Activated T-helper 9 cell treated with anti-CD3 and anti-CD28 coated beads, Interleukin-2, amount 50 U/mL, for 16 hours (primary cell): ENCODE data around the gene POTEG.
"Not testable (repeated sequence)": the region's sequence is repeated elsewhere in the genome, so short reads cannot be mapped to it uniquely, and the experiment has no call there.

ENCODE experiments used
- DNase-seq: peaks from one replicate; pipeline ENCODE4 v3.0.0-alpha.2; 2020; ENCODE audit warnings: low read depth

POTEG gene

DNA sequence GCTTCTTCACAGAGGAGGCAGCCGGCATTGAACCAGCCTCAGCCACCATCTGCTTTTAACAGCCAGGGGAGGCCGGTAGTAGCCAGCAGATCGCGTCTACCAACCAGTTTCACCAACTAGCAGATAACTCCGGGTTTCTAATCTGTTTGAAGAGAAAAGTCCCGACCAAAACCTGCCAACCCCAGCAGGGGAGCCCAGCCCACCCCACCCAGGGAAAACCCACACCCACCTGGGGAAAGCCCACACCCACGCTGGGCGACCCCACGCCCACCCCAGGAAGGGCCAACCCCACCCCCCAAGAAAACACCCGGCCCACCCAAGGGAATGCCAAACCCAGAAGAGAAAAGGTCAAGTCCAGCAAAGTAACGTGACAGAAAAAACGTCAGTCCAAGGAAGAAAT, at the start of gene POTEG:
TSS of gene POTEG (minus strand) at position 101 of the 400 bp plus-strand sequence. CDS start at position 49, 52 bp downstream.
- DNase-seq: not testable (repeated sequence)

DNA sequence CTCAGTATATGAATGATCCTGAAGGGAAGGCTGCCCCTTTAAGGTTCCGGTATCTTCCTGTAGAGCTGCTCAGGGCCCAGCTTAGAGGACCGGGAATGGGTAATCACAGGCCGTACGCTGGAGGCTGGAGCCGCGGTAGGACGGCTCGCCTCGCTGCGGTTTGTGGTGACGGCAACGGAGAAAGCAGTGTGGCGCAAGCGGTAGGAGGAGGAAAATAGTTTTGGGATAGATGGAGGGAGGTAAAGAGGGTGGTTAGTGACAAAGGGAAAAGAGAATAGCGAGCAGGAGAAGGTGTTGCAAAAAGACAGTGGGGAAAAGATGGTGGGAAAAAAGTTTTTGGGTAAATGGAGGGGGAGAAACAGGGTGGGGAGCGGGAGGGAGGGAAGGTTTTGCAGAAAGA, 48.0 kb upstream of the POTEG start:
- DNase-seq: not testable (repeated sequence)

DNA sequence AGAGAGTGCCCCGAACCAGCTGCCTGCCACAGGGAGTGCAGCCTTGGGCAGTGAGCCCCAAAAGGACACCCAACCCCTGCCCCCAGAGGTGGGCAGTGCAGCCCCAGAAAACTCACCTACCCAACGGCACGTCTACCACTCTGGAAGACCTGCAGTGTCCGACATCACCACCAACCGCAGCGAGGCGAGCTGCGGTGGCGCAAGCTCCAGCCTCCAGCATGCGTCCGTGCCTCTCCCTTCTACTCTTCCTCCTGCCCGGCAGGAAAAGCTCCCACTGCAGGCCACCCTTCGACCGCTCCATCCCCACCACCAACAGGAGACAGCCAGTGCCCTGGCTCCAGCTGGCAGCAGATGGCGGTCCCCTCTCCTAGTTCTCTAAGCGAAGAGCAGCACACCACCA, 47.3 kb upstream of the POTEG start:
- DNase-seq: not testable (repeated sequence)

DNA sequence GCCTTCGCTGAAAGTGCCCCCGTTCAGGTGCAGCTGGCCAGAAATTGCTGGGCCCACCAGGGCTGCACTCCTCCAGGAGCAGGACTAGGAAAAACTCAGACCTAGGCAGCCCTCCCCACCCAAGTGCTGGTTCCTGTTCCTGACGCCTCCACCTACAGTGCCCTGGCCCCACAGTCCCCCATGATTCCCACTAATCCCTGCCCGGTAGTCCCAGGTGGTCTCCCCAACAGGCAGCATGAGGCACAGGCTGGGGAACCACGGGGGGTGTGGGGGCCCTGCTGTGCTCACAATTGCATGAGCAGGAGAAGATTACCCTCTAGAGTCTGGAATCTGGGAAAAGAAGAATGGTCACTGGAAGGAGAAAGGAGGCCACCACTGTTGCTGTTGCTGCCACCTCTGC, 46.4 kb upstream of the POTEG start:
- not testable (repeated sequence) for DNase-seq

DNA sequence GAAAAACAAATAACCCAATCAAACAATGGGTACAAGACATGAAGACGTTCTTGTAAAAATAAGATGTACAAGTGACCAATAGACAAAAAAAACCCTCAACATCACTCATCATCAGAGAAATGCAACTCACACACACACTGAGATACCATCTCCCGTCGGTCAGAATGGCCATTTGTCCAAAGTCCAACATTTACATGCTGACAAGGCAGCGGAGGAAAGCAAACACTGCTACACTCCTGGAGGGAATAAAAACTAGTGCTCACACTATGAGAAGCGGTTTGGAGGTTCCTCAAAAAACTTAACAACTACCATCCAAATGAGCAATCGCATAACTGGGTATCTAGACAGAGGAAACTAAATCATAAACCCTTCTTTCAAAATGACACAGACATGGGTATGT, 11.6 kb upstream of the POTEG start:
- not testable (repeated sequence) for DNase-seq

DNA sequence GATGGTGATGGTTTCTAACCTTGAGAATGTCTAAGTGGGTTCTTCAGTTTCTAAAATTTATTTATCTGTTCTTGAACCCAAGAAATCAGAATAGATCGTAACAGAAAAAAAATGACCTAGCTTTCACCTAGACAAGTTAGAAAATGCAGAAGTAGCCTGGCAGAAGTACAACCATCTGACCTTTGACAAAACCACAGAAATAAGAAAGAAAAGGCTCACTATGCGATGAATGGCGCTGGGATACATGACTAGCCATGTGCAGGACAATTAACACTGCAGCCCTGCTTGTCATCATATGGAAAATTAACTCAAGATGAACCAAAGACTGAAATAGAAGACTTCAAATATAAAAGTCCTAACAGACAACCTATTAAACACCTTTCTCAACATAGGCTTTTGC, 5.7 kb upstream of the POTEG start:
- not testable (repeated sequence) for DNase-seq

DNA sequence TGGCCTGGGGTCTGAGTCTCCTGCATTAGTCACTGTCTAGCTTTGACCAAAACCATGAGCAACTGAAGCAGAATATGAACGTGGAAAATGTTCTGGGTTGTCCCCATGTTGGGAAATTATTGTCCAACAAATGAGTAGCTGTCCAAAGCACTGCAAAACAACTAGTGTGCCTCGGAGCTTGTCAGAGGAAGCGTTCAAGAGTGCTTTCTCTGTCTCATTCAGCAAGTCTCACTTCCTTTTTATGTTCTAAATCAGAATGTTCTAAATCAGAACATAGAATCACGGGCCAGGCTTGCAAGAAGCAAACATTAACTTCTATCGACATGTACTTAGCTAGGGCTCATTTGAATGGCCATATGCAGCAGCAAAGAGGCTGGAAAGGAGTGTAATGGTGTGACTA, 5.1 kb upstream of the POTEG start:
- DNase-seq: not testable (repeated sequence)

DNA sequence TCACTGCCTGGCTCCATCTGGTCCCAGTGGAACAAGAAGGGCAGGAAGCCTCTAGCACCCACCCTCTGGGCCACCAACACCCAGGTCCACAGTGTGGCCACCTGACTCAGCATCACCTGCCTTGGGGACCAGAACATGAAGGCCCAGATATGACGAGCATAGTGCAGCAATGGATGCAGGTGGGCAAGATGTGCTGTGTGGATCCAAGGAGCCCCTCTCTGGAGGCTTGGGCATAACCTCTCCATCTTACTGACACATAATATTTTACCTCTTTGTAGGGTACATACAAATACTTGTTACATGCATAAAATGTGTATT, 2.9 kb upstream of the POTEG start:
- DNase-seq: not testable (repeated sequence)

DNA sequence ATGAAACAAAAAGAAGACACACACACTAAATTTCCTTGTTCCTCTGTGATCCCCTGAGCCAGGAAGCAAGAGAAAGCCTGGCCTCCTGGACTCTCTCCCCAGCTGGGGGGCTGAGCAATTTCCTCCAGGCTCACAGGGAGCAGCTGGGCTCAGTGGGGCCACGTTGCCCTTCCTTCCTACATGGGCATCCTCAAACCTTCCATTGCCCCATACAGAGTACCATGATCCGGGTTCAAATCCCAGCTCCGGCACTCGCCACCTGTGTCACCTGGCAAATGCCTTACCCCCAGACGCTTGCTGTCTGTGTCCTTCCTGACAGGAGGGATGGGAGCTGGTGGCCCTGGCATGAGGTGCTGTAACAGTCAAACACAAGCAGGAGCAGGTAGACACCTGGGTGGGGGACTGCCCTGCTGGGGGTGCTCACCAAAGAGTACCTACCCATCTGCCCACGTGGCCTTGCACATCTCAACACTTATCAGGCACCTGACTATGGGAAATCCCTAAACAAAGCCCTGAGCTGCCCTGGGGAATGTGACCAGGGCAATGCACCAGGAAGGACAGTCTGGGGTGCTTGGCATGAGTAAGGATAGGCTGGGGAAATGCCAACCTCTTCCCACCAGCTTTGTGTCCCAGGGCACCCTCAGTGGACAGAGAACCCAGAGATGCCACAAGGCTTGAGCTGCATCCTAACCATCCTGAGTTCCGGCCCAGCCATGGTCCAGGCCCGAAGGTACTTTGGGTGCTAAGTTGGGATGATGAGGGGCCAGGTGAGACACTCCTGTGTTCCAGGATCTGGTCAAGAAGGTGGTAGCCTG, 2.4 kb upstream of the POTEG start:
- not testable (repeated sequence) for DNase-seq

DNA sequence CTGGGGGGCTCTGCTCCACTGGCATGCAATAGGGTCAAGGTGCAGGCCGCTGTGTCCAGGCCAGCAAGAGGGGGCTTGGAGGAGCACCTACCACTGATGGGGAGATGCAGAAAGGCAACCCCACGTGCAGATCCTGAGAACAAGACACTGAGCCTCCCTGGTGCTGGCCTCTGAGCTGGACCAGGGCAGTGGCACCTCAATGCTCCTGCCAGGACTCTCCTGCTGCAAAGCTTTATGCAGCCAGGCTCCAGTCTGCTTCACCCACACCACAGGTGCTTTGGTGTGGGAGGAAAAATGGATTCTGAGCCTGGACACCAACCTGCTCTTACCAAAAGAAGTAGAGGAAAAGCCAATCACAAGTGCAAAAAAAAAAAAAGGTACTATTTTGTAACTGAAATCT, 1.7 kb upstream of the POTEG start:
- DNase-seq: not testable (repeated sequence)

DNA sequence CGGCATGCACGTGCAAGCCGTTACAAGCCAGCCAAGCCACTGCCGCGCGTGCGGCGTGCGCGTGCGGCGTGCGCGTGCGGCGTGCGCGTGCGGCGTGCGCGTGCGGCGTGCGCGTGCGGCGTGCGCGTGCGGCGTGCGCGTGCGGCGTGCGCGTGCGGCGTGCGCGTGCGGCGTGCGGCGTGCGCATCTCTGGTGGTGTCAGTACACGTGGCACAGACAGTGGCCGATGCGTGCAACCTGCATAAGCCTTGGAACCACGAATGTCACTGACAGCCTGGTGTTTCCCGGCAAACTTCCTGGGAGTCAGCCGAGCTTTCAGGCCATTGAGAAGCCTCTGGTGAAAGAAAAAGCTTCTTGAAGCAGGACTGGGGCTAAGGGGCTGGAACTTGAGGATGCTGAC, 750 bp upstream of the POTEG start:
- DNase-seq: not testable (repeated sequence)

DNA sequence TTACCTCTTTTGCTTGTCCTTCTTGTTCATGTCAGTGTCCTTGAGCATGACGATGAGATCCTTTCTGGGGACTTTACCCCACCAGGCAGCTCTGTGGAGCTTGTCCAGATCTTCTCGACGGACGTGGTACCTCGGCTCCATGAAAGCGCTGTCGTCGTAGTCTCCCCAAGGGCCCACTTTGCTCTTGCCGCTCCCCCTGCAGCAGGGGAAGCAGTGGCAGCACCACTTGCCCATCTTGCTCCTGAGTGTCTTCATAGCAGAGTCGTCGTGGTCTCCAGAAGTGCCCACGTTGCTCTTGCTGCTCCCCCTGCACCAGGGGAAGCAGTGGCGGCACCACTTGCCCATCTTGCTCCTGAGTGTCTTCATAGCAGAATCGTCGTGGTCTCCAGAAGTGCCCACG, 376 bp downstream of the POTEG start:
- not testable (repeated sequence) for DNase-seq

DNA sequence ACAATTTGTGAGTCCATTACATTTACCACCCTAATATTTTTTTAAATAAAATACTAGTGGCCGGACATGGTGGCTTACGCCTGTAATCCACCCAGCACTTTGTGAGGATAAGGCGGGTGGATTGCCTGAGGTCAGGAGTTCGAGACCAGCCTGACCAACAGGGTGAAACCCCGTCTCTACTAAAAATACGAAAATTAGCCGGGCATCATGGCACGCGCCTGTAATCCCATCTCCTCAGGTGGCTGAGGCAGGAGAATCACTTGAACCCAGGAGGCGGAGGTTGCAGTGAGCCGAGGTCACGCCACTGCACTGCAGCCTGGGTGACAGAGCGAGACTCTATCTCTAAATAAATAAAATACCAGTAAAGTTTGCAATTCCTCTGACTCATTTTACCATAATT, 25.6 kb downstream of the POTEG start:
- DNase-seq: not testable (repeated sequence)

DNA sequence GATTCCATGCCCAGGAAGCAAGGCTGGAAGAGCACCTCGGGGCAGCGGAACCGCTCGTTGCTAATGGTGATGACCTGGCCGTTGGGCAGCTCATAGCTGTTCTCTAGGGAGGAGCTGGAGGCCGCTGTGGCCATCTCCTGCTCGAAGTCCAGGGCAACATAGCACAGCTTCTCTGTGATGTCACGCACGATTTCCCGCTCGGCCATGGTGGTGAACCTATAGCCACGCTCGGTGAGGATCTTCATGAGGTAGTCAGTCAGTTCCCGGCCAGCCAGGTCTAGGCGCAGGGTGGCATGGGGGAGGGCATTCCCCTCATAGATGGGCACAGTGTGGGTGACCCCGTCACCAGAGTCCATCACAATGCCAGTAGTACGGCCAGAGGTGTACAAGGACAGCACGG, 32.0 kb downstream of the POTEG start:
- not testable (repeated sequence) for DNase-seq

DNA sequence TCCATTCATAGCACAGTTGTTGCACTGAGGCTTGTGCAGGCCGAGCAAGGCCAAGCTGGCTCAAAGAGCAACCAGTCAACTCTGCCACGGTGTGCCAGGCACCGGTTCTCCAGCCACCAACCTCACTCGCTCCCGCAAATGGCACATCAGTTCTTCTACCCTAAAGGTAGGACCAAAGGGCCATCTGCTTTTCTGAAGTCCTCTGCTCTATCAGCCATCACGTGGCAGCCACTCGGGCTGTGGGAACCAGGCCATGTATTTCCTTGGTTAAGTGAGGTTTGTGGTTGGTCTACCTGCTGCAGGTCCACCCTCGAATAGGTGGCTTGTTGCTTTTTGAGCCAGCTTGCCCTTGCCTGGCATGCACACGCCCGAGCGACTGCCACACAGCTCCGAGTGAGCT, 39.4 kb downstream of the POTEG start:
- DNase-seq: not testable (repeated sequence)

DNA sequence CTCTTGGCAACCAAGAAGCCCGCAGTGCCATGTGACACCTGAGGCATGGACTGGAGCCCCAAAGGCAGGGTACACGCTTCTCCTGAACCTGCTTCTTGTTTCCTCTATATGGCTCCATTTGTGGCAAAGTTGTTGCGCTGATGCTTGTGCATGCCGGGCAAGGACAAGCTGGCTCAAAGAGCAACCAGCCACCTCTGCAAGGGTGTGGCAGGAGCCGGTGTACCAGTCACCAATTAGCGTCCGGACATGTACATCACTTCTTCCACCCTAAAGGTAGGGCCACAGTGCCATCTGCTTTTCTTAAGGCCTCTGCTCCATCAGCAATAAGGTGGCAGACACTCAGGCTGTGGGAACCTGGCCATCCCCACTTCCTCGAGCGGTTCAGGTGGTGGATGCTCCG, 43.9 kb downstream of the POTEG start:
- DNase-seq: not testable (repeated sequence)

DNA sequence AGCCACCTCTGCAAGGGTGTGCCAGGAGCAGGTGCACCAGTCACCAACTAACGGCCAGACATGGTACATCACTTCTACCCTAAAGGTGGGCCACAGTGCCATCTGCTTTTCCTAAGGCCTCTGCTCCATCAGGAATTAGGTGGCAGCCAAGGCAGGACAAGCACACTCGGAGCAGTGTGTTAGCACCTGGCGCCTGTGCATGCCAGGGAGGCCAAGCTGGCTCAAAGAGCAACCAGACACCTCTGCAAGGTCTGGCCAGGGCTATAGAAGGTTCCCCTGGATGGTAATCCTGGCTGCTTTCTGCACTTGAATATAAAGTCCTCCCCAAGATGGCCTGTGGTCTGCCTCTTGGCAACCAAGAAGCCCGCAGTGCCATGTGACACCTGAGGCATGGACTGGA, 45.4 kb downstream of the POTEG start:
- DNase-seq: not testable (repeated sequence)

DNA sequence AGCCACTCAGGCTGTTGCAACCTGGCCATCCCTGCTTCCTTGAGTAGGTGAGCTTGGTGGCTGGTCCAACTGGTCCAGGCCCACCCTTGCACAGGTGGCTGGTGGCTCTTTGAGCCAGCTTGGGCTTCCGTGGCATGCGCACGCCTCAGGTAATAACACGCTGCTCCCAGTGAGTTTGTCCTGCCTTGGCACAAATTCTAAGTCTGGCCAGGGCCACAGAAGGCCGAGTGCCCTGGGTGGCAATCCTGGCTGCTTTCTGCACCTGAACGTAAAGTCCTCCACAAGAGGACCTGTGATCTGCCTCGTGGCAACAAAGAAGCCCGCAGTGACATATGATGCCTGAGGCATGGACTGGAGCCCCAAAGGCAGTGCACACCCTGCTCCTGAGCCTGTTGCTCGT, 47.1 kb downstream of the POTEG start:
- DNase-seq: not testable (repeated sequence)

DNA sequence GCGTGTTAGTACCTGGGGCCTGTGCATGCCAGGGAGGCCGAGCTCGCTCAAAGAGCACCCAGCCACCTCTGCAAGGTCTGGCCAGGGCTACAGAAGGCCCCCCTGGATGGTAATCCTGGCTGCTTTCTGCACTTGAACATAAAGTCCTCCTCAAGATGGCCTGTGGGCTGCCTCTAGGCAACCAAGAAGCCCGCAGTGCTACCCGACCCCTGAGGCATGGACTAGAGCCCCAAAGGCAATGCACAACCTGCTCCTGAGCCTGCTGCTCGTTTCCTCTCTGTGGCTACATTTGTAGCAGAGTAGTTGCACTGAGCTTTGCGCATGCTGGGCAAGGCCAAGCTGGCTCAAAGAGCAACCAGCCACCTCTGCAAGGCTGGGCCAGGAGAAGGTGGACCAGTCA, 47.8 kb downstream of the POTEG start:
- DNase-seq: not testable (repeated sequence)

DNA sequence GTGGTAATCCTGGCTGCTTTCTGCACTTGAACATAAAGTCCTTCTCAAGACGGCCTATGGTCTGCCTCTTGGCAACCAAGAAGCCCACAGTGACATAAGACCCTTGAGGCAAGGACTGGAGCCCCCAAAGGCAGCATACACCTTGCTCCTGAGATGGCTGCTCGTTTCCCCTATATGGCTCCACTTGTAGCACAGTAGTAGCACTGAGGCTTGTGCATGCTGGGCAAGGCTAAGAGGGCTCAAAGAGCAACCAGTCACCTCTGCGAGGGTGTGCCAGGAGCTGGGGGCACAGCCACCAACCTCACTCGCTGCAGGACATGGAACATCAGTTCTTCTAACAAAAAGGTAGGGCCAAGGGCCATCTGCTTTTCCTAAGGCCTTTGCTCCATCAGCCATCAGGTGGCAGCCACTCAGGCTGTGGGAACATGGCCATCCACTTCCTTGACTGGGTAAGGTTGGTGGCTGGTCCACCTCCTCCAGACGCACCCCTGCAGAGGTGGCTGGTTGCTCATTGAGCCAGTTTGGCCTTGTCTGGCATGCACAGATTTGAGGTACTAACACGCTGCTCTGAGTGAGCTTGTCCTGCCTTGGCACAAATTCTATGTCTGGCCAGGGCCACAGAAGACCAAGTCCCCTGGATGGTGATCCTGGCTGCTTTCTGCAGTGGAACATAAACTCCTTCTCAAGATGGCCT, 49.9 kb downstream of the POTEG start:
- not testable (repeated sequence) for DNase-seq

DNA sequence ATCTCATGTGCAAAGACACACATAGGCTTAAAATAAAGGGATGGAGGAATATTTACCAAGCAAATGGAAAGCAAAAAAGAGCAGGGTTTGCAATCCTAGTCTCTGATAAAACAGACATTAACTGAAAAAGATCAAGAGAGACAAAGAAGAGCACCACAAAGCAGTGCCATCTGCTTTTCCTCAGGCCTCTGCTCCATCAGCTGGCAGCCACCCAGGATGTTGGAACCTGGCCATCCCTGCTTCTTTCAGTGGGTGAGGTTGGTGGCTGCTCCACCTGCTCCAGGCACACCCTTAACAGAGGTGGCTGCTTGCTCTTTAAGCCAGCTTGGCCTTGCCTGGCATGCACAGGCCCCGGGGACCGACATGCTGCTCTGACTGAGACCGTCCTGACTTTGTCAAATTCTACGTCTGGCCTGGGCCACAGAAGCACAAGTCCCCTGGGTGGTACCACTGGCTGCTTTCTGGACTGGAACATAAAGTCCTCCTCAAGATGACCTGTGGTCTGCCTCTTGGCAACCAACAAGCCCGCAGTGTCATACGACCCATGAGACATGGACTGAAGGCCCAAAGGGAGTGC, 51.0 kb downstream of the POTEG start:
- DNase-seq: not testable (repeated sequence)

DNA sequence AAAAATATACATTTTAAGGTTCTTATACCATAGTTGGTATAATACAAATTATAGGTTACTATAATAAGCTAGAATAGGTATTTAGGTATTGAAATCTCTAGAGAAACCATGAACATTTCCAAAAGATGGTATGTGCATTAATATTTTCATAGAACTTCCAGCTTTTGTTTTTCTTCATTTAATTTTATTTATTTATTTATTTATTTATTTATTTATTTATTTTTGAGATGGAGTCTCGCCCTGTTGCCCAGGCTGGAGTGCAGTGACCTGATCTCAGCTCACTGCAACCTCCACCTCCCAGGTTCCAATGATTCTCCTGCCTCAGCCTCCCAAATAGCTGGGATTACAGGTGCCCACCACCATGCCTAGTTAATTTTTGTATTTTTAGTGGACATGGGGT, 54.0 kb downstream of the POTEG start:
- DNase-seq: not testable (repeated sequence)

DNA sequence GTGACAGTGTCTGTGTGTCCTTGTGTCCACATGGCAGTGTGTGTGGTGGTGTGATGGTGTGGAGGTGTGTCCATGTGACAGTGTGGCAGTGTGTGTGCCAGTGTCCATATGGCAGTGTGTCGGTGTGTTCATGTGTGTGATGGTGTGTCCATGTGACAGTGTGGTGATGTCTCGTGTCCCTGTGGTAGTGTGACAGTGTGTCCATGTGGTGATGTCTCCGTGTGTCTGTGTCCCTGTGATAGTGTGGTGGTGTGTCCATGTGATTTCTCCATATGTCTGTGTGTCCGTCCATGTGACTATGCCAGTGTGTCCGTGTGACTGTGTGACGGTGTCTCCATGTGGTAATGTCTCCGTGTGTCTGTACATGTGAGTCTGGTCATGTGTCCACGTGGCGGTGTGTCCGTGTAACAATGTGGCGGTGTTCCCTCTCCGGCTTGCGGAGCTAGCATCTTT, 59.7 kb downstream of the POTEG start:
- DNase-seq: not testable (repeated sequence)
